Activated naive CD8-positive, alpha-beta T cell treated with anti-CD3 and anti-CD28 coated beads, Interleukin-2, amount 50 U/mL, for 24 hours (primary cell): ENCODE measurements around the gene HGD.
"Not testable (repeated sequence)": the region's sequence is repeated elsewhere in the genome, so short reads cannot be mapped to it uniquely, and the experiment has no call there.

Experiments used
- ATAC-seq: fragments of 150-1000 bp; cut with Tn5 transposase; one replicate; pipeline ENCODE4 v1.10.0; 2021
- DNase-seq: peaks from one replicate; pipeline ENCODE4 v3.0.0; 2021
- H3K27ac Mint-ChIP-seq: one replicate; pipeline ENCODE4 v1.8.0; 2021; ENCODE audit warnings: mild to moderate bottlenecking, mixed read lengths
- H3K27me3 Mint-ChIP-seq: one replicate; pipeline ENCODE4 v1.8.0; 2021; ENCODE audit warnings: mixed read lengths
- H3K36me3 Mint-ChIP-seq: one replicate; pipeline ENCODE4 v1.8.0; 2021; ENCODE audit warnings: low read depth, mixed read lengths
- H3K4me1 Mint-ChIP-seq: one replicate; pipeline ENCODE4 v1.8.0; 2021; ENCODE audit warnings: mixed read lengths
- H3K4me3 Mint-ChIP-seq: one replicate; pipeline ENCODE4 v1.8.0; 2021; ENCODE audit warnings: mild to moderate bottlenecking, moderate library complexity, mixed read lengths
- H3K9me3 Mint-ChIP-seq: one replicate; pipeline ENCODE4 v1.8.0; 2021; ENCODE audit warnings: mixed read lengths

Gene HGD

GRCh38 chr3:120682095-120682681 lies at the start of gene HGD:
HGD (minus strand) TSS chr3:120682239; CDS start chr3:120682111, 128 bp downstream.
- Mint-ChIP-seq H3K27me3 (no peaks in the 10 kb centered on the region), H3K9me3 (peaks cover 4% of the 10 kb centered on the region), H3K4me3 (no peak within 1 kb of the TSS), H3K36me3 (peaks cover 7% of the 10 kb centered on the region), H3K27ac (no peak within 1 kb of the TSS), H3K4me1 (peaks cover 9% of the 10 kb centered on the region)
- DNase-seq: no peak
- ATAC-seq: no peak

DNA sequence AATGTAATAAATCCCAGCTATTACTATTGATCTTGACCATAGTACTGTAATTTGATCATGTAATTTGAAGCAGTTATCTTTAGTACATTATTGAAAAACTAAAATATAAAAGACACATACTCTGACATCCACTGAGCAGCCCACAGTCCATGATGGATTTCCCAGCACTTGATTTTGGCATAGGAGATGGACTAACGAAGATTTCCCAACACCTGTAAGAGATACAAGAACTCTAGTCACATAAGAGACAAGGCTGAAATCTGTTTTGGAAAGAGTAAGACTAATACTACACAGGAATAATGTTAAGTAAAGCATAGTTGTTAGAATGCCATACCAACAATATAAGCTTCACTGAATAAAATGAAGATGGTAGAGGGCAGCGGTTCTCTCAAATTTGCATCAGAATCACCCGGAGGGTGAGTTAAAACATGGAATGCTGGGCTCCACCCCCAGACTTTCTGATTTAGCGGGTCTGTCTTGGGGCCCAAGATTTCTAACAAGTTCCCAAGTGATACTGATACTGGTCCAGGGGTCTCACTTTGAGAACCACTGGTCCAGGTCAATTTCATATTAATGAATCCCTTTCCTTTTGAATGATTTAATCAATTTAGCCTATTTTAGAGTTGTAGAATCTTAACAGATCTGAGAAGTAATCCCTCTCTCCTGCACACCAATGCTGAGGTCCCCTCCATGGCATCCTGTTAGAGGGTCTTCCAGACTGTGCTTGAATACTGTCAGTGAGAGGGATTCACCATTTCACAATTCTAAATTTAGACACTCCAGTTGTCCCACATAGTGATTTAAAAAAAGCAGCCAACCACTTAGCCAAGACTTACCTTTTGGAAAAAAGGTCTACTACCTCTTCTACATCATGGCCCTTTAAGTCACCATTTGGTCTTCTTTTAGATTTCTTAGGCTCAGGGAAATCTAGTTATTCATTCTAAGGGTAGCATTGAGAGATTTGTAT lies 48.8 kb upstream of the HGD start:
- H3K27me3 Mint-ChIP-seq: no peaks in the 10 kb centered on the region
- DNase-seq (no peak), ATAC-seq (no peak)
- H3K4me1 Mint-ChIP-seq: no peaks in the 10 kb centered on the region
- H3K9me3 Mint-ChIP-seq: peaks cover 9% of the 10 kb centered on the region
- H3K36me3 Mint-ChIP-seq: peaks cover 36% of the 10 kb centered on the region
- H3K27ac Mint-ChIP-seq: no peak overlapping the region
- no peak overlapping the region for H3K4me3 Mint-ChIP-seq

GRCh38 chr3:120726791-120727190 lies 44.8 kb upstream of the HGD start:
- ATAC-seq: no peak
- H3K27me3 Mint-ChIP-seq: no peaks in the 10 kb centered on the region
- no peaks in the 10 kb centered on the region for H3K9me3 Mint-ChIP-seq
- no peak overlapping the region for H3K27ac Mint-ChIP-seq
- H3K4me3 Mint-ChIP-seq: no peak overlapping the region
- no peak for DNase-seq
- no peaks in the 10 kb centered on the region for H3K4me1 Mint-ChIP-seq
- peaks cover 40% of the 10 kb centered on the region for H3K36me3 Mint-ChIP-seq

- H3K9me3 Mint-ChIP-seq, H3K27me3 Mint-ChIP-seq, H3K27ac Mint-ChIP-seq, ATAC-seq: not testable (repeated sequence)
- Mint-ChIP-seq H3K4me1 (peaks cover 34% of the 10 kb centered on the region), H3K36me3 (peaks cover 33% of the 10 kb centered on the region), H3K4me3 (peak overlapping the region; percentile 25)
- peak; percentile 41 for DNase-seq
Measured at GRCh38 chr3:120719167-120719834, 37.3 kb upstream of the HGD start.

DNA sequence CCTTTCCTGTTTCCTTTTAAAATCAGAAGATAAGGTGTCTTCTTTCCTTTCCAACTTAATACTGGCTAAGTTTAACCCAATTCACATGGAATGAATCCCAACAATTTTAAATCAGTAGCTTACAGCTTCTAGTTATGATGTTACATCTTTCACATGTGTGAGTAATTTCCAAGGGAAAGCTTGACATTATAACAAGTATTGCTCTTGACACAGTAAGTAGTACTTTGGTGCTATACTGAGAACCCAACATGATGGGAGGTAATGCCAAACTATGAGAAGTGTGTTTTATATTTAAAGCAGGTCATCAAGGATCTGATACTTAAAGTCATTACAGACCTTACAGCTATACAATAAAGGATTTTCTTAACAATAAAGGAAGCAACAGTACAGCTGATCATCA lies 31.2 kb upstream of the HGD start:
- H3K9me3 Mint-ChIP-seq: no peaks in the 10 kb centered on the region
- no peak overlapping the region for H3K27ac Mint-ChIP-seq
- no peak overlapping the region for H3K4me3 Mint-ChIP-seq
- H3K36me3 Mint-ChIP-seq: peaks cover 10% of the 10 kb centered on the region
- ATAC-seq: no peak
- H3K4me1 Mint-ChIP-seq: peaks cover 9% of the 10 kb centered on the region
- H3K27me3 Mint-ChIP-seq: no peaks in the 10 kb centered on the region
- no peak for DNase-seq

DNA sequence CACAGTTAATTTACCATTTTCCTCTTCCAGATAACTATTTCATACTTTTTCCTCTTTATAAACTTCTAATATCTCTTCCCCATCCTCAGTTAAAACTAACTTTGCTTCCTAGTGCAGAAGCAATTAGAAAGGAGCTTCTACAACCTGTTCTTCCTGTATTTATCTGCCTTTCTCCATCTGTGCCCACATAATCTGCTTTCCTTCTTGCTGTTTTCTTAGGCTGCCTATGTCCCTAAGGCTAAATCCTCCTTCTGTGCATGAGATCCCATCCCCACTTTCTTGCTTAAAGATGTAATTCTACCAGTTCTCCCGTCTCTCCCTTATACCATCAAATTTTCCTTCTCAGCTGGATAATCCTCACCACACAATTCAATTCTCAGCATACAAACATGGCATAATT lies 28.3 kb upstream of the HGD start:
- Mint-ChIP-seq H3K4me3 (no peak overlapping the region), H3K9me3 (no peaks in the 10 kb centered on the region), H3K36me3 (peaks cover 15% of the 10 kb centered on the region), H3K4me1 (peaks cover 4% of the 10 kb centered on the region), H3K27me3 (no peaks in the 10 kb centered on the region), H3K27ac (no peak overlapping the region)
- no peak for DNase-seq
- no peak for ATAC-seq

- Mint-ChIP-seq H3K9me3 (peaks cover 11% of the 10 kb centered on the region), H3K27ac (no peak overlapping the region), H3K4me3 (no peak overlapping the region), H3K4me1 (no peaks in the 10 kb centered on the region), H3K27me3 (no peaks in the 10 kb centered on the region), H3K36me3 (peaks cover 30% of the 10 kb centered on the region)
- ATAC-seq: no peak
- no peak for DNase-seq
Measured at GRCh38 chr3:120708408-120708807, 26.4 kb upstream of the HGD start.

GRCh38 chr3:120706950-120707349 lies 24.9 kb upstream of the HGD start:
- Mint-ChIP-seq H3K9me3 (peaks cover 15% of the 10 kb centered on the region), H3K4me1 (no peaks in the 10 kb centered on the region), H3K27ac (no peak overlapping the region), H3K4me3 (no peak overlapping the region), H3K36me3 (peaks cover 41% of the 10 kb centered on the region), H3K27me3 (no peaks in the 10 kb centered on the region)
- DNase-seq (no peak), ATAC-seq (no peak)

DNA sequence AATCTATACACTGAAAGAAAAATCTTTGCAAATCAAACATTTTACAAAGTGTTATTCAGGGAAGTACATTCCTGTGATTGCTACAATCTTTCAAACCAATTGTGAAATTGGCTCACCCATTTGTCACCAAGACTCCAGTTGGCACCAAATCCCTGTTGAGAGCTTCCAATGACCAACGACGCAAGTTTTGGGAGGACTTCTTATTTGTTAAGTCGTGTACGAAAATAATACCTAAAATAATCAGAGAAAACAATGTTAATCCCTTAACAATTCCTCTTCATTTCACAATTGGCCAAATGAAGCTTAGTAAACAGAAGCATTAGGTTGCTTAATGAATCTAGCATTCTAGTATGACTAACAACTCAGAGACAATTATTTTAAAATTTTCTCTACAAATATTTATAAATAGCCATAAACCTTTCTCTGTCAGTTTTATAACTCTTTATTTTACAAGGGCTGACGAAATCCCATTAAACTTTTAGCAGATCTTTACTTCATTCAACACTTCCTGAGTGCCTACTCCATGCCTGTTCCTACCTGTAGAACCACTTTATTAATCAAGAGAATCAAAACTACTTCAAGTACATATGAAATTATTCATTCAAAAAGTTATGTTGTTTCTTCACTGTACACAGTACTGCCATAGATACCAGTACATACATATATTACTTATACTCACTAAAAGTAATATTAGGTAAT lies 24.0 kb upstream of the HGD start:
- H3K36me3 Mint-ChIP-seq: peaks cover 45% of the 10 kb centered on the region
- no peak overlapping the region for H3K27ac Mint-ChIP-seq
- H3K27me3 Mint-ChIP-seq: no peaks in the 10 kb centered on the region
- no peaks in the 10 kb centered on the region for H3K4me1 Mint-ChIP-seq
- no peak overlapping the region for H3K4me3 Mint-ChIP-seq
- H3K9me3 Mint-ChIP-seq: peaks cover 15% of the 10 kb centered on the region
- no peak for DNase-seq
- ATAC-seq: no peak

DNA sequence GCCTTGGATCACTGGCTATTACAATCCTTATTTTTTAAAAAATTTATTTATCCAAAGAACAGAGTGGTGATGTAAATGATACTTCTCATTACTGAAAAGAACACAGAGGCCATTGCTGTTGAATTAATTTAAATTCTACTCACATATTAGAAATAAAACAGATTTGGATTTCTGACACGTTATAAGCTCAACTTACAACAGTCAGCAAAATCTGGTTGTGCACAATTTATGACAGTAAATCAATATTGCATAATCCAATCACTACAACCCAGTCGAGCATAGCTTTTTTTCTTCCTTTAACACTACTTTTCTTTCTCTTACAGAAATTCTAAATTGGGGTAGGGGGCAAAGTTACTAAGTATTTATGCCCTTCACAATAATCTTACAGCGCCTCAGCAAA lies 17.3 kb upstream of the HGD start:
- H3K27ac Mint-ChIP-seq: no peak overlapping the region

GRCh38 chr3:120693439-120694171 lies 11.6 kb upstream of the HGD start:
- H3K4me3 Mint-ChIP-seq: no peak overlapping the region
- H3K4me1 Mint-ChIP-seq: peaks cover 2% of the 10 kb centered on the region
- H3K27me3 Mint-ChIP-seq: no peaks in the 10 kb centered on the region
- no peak overlapping the region for H3K27ac Mint-ChIP-seq
- ATAC-seq (no peak), DNase-seq (no peak)
- H3K36me3 Mint-ChIP-seq: peaks cover 10% of the 10 kb centered on the region
- no peaks in the 10 kb centered on the region for H3K9me3 Mint-ChIP-seq

More for the DNA sequence above, 17.3 kb upstream of the HGD start:
- H3K4me1 Mint-ChIP-seq: no peaks in the 10 kb centered on the region
- DNase-seq (no peak), ATAC-seq (no peak)
- H3K36me3 Mint-ChIP-seq: peaks cover 24% of the 10 kb centered on the region
- H3K9me3 Mint-ChIP-seq: peaks cover 13% of the 10 kb centered on the region
- no peak overlapping the region for H3K4me3 Mint-ChIP-seq
- H3K27me3 Mint-ChIP-seq: no peaks in the 10 kb centered on the region

- ATAC-seq (no peak), DNase-seq (no peak)
- Mint-ChIP-seq H3K4me1 (peaks cover 2% of the 10 kb centered on the region), H3K4me3 (no peak overlapping the region), H3K36me3 (peaks cover 14% of the 10 kb centered on the region), H3K27ac (no peak overlapping the region), H3K9me3 (no peaks in the 10 kb centered on the region), H3K27me3 (no peaks in the 10 kb centered on the region)
Measured at GRCh38 chr3:120689395-120689794, 7.4 kb upstream of the HGD start.

DNA sequence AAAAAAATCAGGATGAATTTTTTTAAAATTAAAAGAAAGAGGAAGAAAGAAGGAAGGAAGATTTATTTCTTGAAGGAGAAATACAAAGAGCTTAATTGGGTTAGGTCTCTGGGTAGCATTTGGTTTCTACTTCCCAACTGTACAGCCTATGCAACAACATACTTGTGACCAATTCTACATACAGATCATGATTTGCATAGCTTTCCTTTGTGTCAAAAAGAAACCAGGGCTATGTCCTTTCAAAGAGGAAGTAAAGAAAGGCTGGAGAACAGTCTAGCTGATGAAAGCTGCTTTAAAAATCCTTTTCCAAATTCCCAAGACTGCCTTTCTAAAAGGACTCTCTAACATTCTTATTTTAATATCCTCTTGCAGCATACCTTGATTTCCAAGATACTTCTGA lies 6.1 kb upstream of the HGD start:
- ATAC-seq: no peak
- Mint-ChIP-seq H3K4me1 (no peaks in the 10 kb centered on the region), H3K36me3 (peaks cover 14% of the 10 kb centered on the region), H3K4me3 (no peak overlapping the region), H3K9me3 (no peaks in the 10 kb centered on the region), H3K27me3 (no peaks in the 10 kb centered on the region), H3K27ac (no peak overlapping the region)
- no peak for DNase-seq

DNA sequence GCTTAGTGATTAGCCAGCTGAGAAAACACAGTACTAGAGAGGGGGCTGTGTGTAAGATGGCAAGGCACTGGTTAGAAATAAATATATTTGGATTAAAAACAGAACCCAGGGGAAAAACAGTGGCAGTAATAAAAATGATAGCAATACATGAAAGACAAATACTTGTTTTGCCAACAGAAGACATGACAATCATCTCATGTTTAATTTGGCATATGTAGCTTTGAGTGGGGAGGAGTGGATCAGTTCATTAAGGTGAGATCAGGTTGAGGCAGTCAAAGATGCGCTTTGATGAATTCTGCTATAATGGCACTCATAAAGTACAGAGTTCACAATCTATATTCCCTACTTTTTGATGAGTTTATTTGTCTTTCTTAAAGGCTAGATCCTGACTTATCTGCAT lies 3.4 kb upstream of the HGD start:
- ATAC-seq: no peak

More for the DNA sequence above, 3.4 kb upstream of the HGD start:
- Mint-ChIP-seq H3K4me1 (no peaks in the 10 kb centered on the region), H3K27ac (no peak overlapping the region), H3K27me3 (no peaks in the 10 kb centered on the region), H3K4me3 (no peak overlapping the region), H3K36me3 (peaks cover 8% of the 10 kb centered on the region), H3K9me3 (no peaks in the 10 kb centered on the region)
- no peak for DNase-seq
